CD4-positive, alpha-beta T cell treated with Interleukin-21 for 1 hour (primary cell): ENCODE measurements around the gene TBC1D7.

Experiments used
- DNase-seq: peaks from one replicate; pipeline ENCODE4 v3.0.0-alpha.2; 2020

The TBC1D7 gene

GRCh38 chr6:13328076-13328874, at the start of gene TBC1D7:
Gene TBC1D7 (minus strand): TSS chr6:13328537. CDS start chr6:13326898, 1,639 bp downstream.
- peak; percentile 94 for DNase-seq

DNA sequence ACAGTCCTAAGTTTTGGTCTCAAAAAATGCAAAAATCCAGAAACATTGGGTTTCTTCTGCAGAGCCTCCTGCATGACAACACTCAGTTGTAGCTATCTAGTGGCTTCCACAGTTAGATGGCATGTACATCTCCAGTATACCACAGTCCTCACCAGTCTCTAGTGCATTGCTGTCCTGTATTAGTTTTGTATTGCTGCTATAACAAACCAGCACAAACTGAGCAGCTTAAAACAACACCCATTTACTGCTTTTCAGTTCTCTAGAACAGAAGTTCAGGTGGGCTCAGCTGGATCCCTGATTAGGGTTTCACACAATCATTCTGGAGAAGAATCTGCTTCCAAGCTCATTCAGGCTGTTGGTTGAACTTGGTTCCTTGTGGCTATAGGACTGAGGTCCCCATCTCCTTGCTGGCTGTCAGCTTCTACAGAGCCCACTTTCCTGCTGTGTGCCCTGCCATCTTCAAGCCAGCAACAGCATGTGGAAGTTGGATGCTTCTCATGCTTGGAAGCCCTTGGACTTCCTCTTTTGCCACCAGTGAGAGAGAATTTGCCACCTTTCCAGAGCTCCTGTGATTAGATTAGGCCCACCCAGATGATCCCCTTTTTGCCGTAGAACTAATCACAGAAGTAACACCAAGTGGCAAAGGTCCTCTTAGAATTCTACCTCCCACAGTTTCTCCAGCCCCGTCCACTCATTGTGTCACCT, 48.9 kb upstream of the TBC1D7 start:
- DNase-seq = no peak

DNA sequence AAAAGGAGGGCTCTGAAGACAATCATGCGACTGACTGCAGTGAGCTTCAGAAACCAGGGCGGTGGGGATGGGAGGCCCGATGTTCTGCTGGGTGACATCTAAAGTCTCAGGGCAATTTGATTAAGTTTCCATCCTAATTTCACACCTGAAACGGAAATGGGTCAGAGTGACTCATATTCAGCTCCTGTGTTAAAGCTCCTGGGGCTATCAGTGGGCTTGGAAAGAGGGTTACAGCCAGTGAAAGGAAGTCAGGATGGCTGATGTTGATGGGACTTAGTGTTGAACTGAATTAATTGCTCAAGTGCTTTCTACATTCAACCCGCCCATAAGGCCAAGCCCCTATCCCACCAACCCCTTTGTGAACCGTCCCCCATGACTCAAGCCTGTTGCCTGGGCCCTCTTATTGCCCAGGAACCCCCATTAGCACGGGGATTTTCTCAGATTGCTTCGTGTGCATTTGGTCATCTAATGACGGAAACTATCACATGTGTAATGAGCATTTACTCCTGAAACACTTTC, 47.1 kb upstream of the TBC1D7 start:
- DNase-seq = peak; percentile 38

DNA sequence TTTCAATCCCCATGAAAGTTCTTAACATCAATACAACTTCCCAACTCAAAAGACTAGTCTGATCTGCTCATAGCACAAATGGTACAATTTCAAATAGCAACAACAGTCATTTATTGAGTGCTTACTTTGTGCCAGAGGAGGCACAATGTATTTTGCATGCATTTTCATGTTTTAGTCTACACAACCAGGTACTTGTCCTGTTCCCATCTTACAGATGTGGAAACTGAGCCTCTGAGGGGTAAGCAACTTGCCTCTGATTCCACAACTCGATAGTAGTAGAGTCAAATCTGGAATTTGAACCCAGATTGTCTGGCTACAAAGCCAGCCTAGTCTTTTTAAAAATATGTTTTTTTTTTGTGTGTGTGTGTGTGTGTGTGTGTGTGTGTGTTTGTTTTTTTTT, 45.6 kb upstream of the TBC1D7 start:
- no peak for DNase-seq

- DNase-seq = no peak
These were observed 45.1 kb upstream of the TBC1D7 start for GRCh38 chr6:13373488-13373886.

GRCh38 chr6:13372688-13373487, 44.6 kb upstream of the TBC1D7 start:
- DNase-seq = no peak

GRCh38 chr6:13372076-13372475, 43.7 kb upstream of the TBC1D7 start:
- DNase-seq = no peak

DNA sequence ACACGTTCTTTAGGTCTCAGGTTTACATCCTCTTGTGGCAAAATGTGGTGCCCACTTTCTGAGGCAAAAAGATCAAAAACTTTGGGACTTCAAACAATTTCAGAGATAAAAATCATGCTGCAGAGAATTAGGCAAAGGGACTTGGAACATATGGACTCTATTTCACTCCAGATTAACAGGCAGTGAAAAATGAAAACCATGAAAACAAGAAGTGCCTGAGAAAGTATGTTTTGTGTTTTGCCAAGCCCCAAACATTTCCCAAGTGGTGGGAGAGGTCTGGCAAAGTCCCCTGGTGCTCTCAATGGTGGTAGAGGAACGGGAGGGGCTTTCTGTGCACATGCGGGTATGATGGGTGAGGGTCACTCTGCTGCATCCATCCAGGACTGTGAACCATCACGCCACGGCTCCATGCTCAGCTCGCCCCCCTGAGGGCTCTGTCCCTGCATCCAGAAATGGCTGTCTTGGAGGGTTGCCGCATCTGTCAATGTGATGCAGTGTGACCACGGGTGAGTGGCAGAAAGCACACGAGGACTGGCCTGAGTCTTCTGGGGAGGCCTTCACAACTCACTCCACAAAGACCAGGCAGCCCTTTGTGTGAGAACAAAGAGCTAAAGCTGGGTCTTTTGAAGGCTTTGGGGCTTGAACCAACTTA, 43.2 kb upstream of the TBC1D7 start:
- no peak for DNase-seq

- no peak for DNase-seq
These were observed 42.3 kb upstream of the TBC1D7 start for GRCh38 chr6:13370623-13371022.

DNA sequence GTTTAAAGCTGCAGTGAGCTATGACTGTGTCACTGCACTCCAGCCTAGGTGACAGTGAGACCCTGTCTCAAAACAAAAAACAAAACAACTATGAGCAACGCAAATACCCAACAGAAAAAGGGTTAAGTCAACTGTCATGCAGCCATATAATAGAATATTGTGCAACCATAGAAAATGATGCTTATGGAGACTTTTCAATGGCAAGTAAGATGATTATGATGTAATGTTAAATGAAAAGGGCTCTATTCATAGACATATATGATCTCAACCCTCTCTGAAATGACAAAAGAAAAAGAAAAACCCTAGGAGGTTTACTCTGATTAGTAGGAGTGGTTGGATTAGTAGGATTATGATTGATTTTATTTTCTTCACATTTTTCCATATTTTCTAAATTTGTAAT, 41.3 kb upstream of the TBC1D7 start:
- no peak for DNase-seq

DNA sequence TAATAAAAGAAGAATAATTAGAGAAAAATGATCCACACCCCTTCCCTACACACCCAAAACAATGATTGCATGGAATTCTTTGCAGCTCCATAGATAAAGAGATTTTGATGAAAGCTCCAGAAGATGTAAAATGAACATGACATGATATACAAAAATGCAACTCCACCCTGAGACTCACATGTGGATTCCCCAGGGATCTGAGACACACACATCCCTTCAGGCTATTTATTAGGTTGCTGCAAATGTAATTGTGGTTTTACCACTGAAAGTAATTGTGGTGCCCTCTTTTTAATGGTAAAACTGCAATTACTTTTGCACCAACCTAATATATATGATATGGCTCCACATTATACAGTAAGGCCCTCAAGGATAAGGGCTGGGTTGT, 40.4 kb upstream of the TBC1D7 start:
- DNase-seq = no peak

DNA sequence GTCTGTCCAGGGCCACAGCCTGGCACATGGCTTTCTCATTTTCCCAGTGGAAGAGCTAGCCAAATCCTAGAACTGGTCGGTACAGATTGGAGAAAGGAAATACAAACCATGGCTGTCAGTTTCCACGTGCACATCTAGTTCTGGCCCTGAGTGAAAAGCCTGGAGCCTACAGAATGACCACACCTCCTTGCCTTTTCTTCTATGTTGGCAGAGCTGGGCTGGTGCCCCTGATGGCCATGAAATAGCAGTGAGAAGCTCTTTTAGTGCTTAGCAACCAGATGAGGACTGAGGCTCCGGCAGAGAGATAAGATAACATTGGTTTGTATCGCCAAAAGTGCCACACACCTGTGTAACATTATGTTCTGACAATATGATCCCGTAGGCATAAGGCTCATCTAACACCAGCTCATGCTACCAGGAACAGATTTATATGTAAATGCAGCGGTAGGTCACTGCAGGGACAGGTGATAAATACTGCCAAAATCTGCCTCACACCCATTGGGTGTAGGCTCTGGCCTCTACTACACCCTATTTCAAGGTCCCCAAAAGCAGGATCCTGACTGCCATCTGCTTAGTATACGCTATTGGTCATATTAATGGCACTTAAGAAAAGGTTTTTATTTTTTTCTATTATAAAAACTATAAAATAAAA, 39.9 kb upstream of the TBC1D7 start:
- DNase-seq = no peak

GRCh38 chr6:13367396-13367795, 39.1 kb upstream of the TBC1D7 start:
- no peak for DNase-seq

GRCh38 chr6:13365320-13365719, 37.0 kb upstream of the TBC1D7 start:
- DNase-seq = no peak

DNA sequence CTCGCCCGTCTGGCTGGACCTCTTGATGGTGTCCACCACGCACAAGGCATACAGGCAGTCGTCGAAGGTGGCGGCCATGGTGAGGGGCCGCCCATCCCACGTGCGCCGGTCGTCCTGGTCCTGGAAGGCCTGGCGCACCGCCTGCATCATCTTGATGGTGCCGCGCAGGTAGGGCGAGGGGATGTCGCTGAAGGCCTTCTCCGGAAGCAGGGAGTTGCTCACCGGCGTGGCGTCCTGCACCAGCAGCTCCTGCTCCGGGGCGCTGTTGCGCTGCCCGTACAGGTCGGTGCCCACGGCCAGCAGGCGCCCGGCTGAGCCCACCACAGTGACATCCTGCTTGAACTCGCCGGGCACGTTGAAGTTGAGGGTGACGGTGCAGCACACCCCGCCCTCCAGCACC, 36.5 kb upstream of the TBC1D7 start:
- no peak for DNase-seq

GRCh38 chr6:13362412-13362811, 34.1 kb upstream of the TBC1D7 start:
- DNase-seq = no peak

DNA sequence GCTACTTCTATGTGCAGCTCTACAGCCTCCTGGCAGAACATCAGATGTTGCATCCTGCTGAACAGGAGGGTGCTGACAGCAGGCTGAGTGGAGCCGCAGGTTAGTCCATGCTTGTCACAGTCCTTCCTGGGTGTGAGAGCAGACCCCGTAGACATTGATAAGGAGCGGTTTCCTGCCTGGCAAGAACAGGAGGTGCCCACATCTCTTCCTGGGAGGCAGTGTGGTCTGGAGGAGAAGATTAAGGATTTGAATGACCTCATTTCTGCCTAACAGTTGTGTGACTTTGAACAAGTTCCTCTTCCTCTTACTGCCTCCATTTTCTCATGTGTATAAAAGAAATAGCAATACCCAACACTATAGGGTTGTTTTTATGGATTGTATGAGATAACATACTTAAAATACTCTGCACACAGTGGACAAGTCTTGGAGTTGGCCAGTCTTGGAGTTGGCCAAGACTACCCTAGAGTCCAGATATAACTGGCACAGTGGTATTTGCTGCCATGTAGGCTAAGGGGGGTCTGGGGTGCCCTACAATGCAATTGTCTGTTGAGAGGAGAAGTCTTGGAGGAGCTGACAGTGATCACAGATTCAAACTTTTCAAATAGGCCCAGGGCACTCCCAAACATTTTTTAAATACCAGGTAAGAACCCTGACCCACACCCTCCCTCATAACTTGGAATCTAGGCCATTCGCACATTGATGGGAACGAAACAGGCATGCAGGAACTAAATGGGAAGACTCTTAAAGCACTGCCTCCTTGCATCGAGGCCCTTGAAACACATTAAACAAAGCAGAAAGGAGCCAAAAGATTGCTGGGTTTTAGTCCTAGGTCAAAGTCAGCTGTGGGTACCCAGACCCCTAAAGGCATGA, 32.6 kb upstream of the TBC1D7 start:
- DNase-seq = no peak

DNA sequence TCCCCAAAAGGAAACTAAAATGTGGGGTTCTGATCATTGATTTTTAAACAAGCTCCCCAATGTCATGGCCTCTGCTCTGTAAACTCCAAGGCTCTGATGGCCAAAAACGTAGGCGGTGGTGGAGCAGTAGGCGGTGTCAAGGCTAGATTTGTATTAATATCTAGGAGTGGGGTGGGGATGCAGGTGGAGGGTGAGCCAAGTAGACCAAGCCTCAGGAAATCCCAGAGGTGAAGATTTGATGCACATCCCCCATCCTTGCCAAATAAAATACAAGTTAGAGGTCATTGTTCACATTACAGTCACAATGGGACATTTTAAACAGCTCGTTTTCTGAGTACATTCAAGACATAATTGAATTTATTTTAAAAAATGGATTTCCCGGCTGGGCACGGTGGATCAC, 30.9 kb upstream of the TBC1D7 start:
- no peak for DNase-seq

GRCh38 chr6:13358511-13358910, 30.2 kb upstream of the TBC1D7 start:
- no peak for DNase-seq

- DNase-seq = no peak
These were observed 29.3 kb upstream of the TBC1D7 start for GRCh38 chr6:13357551-13358075.
